HG03432 (cell line): ENCODE measurements around the gene PCBP4.
A peak's percentile ranks its signal among the peaks of the same experiment; 100 is the strongest.

Source experiments
- ATAC-seq: cut with Tn5 transposase; IDR thresholded peaks from one replicate; pipeline ENCODE4 v1.9.1; 2021; ENCODE audit warnings: mild to moderate bottlenecking, moderate library complexity; ENCODE audit not compliant: unreplicated experiment

Gene PCBP4

GRCh38 chr3:51974277-51974962 is 7.2 kb upstream of the PCBP4 start:
- ATAC-seq, result peak; percentile 4

DNA sequence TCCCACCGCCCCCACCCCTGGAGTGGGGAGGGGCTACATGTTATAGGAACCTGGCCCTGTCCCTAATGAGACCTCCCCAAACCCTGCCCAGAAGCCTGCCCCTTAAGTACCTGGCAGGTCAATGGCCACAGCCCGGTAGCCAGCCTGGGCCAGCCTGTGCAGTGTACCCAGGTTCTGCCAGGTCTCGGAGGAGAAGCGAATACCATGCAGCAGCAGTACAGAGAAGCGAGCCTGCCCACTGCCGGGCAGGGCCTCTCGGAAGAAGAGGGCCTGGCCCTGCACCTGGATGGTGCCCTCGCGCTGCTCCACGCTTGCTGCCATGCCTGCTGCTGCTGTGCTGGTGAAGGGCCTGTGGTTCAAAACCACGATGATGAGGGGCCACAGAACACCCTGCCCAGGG is 4.1 kb upstream of the PCBP4 start:
- ATAC-seq, result no peak

- no peak for ATAC-seq
Observed at GRCh38 chr3:51970606-51971300, 3.5 kb upstream of the PCBP4 start.

GRCh38 chr3:51969841-51970240 is 2.6 kb upstream of the PCBP4 start:
- ATAC-seq, result no peak

DNA sequence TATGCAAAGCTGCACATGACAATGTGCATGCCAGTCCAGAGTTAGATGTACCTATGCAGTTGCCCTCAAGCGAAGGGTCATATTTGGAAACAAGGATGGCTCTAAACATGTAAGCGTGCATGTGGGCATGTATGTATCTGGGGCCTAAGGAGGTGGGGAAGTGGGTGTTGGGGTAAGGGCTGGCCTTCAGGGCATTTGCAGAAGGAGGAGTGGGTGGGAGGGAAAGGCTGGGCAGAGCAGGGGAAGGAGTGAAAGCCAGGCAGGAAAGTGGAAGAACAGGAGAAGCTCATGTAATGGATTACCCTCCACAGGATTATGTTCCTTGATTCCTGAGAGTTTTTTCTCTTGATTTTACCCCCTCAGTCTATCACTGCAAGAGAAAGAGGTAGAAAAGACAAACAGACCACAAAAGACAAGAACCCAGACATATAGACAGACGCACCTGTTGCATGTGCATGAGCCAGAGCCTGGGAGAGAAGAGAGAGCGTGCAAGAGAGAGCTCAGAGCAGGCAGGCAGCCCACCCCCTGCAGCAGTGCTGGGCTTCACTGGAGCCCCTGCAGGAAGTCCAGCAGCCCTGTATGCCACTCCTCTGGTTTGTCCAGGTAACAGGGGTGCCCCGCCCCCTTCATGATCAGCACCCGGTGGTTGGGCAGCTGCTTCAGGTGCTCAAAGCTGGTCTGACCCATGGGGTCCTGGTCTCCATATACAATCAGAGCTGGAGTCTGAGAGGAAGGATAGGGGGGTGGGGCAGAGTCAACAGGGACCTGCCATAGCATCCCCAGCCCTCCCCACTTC is 1.8 kb upstream of the PCBP4 start:
- no peak for ATAC-seq

DNA sequence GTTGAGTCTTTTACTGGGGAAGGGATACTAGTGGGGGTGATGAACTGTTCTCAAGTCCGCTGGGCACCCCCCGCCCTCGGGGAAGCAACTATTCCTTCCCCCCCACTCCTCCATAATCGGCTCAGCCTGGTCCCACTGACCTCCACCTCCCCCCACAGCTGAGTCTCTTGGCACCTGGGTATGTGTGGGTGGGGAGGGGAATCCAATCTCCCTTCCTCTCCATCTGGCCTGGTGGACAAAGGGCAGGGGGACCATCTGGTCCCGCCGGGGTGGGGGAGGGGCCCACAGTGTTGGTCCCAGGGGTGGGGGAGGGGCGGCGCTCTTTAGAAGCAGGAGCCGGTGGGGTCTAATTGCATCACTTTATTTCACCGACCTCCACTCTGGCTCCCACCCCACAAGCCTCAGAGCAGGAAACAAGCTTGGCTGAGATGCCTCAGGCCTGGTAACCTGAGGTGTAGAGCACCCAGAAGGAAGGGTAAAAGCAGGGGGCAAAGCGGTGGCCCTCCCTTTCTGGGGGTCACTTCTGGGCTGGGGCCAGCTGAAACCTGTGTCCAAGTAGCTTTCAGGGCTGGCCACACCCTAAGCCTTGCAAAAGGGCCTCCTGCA is 1.0 kb upstream of the PCBP4 start:
- no peak for ATAC-seq

DNA sequence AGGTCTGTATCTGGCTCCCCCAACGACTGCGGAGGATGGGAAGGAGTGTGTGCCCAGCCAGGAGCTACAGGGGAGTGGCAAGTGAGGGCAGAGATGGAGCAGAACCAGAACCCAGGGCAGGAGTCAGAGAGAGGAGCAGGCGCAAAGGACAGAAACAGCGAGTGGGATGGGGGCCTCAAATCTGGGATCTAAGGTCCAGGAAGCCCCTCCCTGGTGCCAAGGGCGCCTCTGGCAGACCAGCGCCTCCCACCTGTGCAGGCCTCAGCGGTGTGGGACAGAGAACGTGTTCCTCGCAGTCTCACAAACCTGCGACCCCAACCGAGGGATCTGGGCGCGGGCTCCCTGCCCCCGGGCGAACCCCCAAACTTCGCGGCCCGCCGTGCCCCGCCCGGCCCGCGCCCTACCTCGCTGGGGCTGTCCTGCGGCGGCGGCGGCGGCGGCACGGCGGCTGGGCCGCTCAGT is 301 bp downstream of the PCBP4 start:
- no peak for ATAC-seq

GRCh38 chr3:51966486-51966885 is 768 bp downstream of the PCBP4 start:
- ATAC-seq, result no peak

- ATAC-seq, result no peak
Observed at GRCh38 chr3:51966016-51966415, 1.2 kb downstream of the PCBP4 start.

DNA sequence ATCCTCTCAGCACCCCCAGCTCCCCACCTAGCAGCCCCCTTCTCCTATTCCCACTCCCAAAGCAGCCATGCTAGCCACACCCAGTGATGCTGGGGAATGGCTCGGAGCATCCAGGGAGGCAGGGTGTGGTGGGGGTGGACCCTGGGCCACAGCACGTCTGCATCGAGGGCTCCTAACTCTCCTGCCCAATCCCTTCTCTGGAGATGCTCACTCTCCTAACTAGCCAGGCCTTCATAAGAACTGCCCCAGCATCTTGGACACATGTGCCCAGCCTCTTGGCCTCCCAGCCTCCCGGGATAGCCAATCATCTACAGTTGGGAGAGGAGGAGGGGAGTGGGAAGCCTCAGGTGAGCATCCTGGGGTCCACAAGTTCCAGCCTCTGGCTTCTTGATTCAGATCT is 2.7 kb downstream of the PCBP4 start:
- no peak for ATAC-seq

DNA sequence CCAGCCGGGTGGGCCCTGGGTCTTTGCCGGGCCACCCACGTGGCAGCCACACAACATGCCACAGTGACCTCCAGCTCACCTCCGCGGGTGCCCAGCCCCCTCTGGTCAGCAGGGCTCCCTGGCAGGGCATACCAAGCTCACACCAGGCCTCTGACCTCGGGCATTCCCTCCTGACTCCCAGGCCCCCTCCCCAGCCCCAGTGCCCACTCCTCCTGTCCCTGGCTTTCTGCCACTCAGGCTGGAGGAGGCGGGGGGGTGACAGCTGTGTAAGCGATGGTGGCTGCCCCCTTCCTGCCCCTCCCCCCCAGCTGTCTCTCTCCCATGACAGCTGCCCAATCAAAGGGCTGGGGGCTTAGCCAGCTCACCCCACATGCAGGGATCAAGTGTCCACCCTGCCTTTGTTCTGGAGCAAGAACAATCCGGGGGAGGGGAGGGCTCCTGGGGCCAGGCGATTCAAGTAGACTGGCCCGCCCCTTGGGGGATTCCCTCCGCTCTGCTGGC is 3.3 kb downstream of the PCBP4 start:
- ATAC-seq, result no peak

GRCh38 chr3:51962854-51963530 is 4.3 kb downstream of the PCBP4 start:
- ATAC-seq, result no peak

DNA sequence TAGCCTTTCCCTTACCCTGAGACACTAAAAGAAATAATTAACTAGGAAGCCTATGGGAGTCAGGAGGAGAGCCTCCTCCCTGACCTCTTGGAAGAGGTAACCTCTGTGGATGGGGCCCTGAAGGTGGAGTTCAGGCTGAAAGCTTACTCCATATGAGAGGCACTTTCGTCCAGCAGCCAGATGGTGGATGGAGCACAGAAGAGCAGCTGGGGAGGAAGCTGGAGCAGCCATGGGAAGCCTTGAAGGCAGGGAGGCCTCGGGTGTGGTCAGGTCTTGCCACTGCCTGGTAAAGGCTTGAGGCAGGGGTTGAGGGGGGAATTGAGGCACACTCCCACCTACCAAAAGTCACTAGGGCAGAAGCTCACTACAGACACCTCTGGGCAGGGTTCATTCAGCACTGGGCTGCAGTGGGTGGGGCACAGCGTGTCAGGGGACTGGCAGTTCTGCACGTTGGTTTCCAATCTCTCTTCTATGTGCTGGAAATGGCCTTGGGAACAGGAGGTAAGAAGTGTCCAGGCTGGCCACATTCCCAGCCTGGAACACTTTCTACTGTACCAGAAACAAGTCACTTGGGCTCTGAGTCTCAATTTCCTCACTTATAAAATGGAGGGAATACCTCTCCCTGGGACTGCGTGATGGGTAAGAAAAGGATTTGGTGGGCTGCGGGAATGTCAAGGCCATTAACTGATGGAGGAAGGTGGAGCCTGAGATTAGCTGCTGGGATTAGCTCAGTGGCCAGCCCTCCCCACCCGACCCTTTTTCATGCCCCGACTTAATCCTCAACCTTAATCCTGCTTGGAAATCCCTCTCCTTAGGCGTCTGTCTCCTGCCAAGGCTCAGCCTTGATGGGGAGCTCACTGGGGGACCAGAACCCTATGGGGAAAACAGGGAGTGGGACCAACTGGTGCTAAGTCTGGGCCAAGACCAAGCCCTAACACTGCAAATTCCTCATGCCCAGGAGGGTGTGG is 5.4 kb downstream of the PCBP4 start:
- ATAC-seq, result no peak

GRCh38 chr3:51961011-51961410 is 6.2 kb downstream of the PCBP4 start:
- no peak for ATAC-seq

GRCh38 chr3:51960386-51960785 is 6.9 kb downstream of the PCBP4 start:
- ATAC-seq, result no peak

DNA sequence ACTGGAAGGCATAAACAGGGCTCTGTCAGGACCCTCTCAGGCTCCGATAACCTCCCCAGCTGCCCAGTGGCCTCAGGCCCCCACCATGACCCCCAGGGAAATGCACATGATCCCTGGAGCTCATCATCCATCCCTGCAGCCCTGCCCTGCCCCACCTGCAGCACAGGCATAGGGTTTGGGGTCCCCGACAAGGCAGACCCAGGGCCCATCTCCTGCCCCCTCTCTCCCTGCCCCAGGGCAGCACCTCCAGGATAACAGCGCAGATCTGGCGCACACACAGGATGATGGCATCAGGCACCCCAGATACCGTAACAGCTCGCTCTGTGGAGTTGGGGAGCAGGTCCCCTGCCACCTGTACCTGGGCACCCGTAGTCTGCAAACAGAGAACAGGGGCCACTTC is 7.6 kb downstream of the PCBP4 start:
- ATAC-seq, result no peak

- ATAC-seq, result no peak
Observed at GRCh38 chr3:51958603-51959521, 8.4 kb downstream of the PCBP4 start.

GRCh38 chr3:51957520-51958205 is 9.6 kb downstream of the PCBP4 start:
- no peak for ATAC-seq
